DMS153 treated with DMSO at 0.1 percent for 48 hours (cell line): ENCODE results near the gene GCSAML.

Source experiments
- DNase-seq: peaks from one replicate; lab custom pipeline; 2025; ENCODE audit not compliant: unreplicated experiment; lab: John Stamatoyannopoulos, UW

GCSAML gene

GRCh38 chr1:247574236-247574635, 25.3 kb downstream of the GCSAML start:
- DNase-seq = no peak

- DNase-seq = no peak
Measured at GRCh38 chr1:247574664-247575063, 25.7 kb downstream of the GCSAML start.

GRCh38 chr1:247576514-247576913, 27.6 kb downstream of the GCSAML start:
- DNase-seq = peak; percentile 17

- DNase-seq = no peak
Measured at GRCh38 chr1:247578946-247579460, 30.1 kb downstream of the GCSAML start.

- DNase-seq = no peak
Measured at GRCh38 chr1:247588060-247588459, 39.1 kb downstream of the GCSAML start, which contains the start of gene OR2G2. Gene OR2G2, plus strand, starts transcription at chr1:247588360. Its CDS starts 0 bp downstream, at chr1:247588360.

GRCh38 chr1:247605286-247605685, 56.4 kb downstream of the GCSAML start, which contains the start of gene OR2G3:
Gene OR2G3, plus strand, starts transcription at chr1:247605586. Its CDS starts 0 bp downstream, at chr1:247605586.
- DNase-seq = no peak

GRCh38 chr1:247613405-247613804, 64.5 kb downstream of the GCSAML start:
- no peak for DNase-seq

- no peak for DNase-seq
Measured at GRCh38 chr1:247614625-247615024, 65.7 kb downstream of the GCSAML start.
